Stimulated activated CD4-positive, alpha-beta T cell treated with anti-CD3 and anti-CD28 coated beads, Interleukin-2, amount 100 ng/mL, for 4 hours (primary cell): ENCODE results near the gene KRTAP5-1.

Experiments used
- DNase-seq: peaks from one replicate; pipeline ENCODE4 v3.0.0-alpha.2; 2020; ENCODE audit warnings: low read depth

The KRTAP5-1 gene

GRCh38 chr11:1572197-1573076, 12.6 kb downstream of the KRTAP5-1 start, which contains the start of gene DUSP8:
Gene DUSP8, minus strand, starts transcription at chr11:1572271. Its CDS starts 6,445 bp downstream, at chr11:1565826.
- peak; percentile 93 for DNase-seq

- no peak for DNase-seq
Observed at GRCh38 chr11:1571760-1572196, 13.3 kb downstream of the KRTAP5-1 start.

- DNase-seq = no peak
Observed at GRCh38 chr11:1570896-1571759, 14.0 kb downstream of the KRTAP5-1 start.

- DNase-seq = no peak
Observed at GRCh38 chr11:1570531-1570895, 14.6 kb downstream of the KRTAP5-1 start.

- DNase-seq = no peak
Observed at GRCh38 chr11:1570001-1570453, 15.1 kb downstream of the KRTAP5-1 start.

GRCh38 chr11:1569251-1569780, 15.8 kb downstream of the KRTAP5-1 start:
- DNase-seq = no peak

- no peak for DNase-seq
Observed at GRCh38 chr11:1568441-1568911, 16.6 kb downstream of the KRTAP5-1 start.

- no peak for DNase-seq
Observed at GRCh38 chr11:1567721-1568100, 17.4 kb downstream of the KRTAP5-1 start.

- DNase-seq = no peak
Observed at GRCh38 chr11:1567052-1567720, 17.9 kb downstream of the KRTAP5-1 start.

- no peak for DNase-seq
Observed at GRCh38 chr11:1566381-1567051, 18.6 kb downstream of the KRTAP5-1 start.

GRCh38 chr11:1565904-1566247, 19.2 kb downstream of the KRTAP5-1 start:
- no peak for DNase-seq

GRCh38 chr11:1565173-1565903, 19.7 kb downstream of the KRTAP5-1 start:
- DNase-seq = no peak

- DNase-seq = no peak
Observed at GRCh38 chr11:1564535-1565172, 20.4 kb downstream of the KRTAP5-1 start.

- no peak for DNase-seq
Observed at GRCh38 chr11:1563697-1564534, 21.2 kb downstream of the KRTAP5-1 start.

- no peak for DNase-seq
Observed at GRCh38 chr11:1563149-1563638, 21.9 kb downstream of the KRTAP5-1 start.

- DNase-seq = no peak
Observed at GRCh38 chr11:1562469-1563148, 22.5 kb downstream of the KRTAP5-1 start.

GRCh38 chr11:1561955-1562354, 23.1 kb downstream of the KRTAP5-1 start:
- DNase-seq = no peak

GRCh38 chr11:1561266-1561665, 23.8 kb downstream of the KRTAP5-1 start:
- DNase-seq = no peak
